Tibial artery (tissue), 4 donors: ENCODE data around the gene IGFBP1.

Source experiments
- DNase-seq, 2 donors: peaks; one replicate each; pipeline ENCODE4 v3.0.0-alpha.2; 2019
- H3K27ac ChIP-seq, 2 donors: fragments of 200-600 bp; sonication (generic) in 1 of 2; 1 replicate in 1 of 2; 2 replicates in 1 of 2; pipeline ENCODE4 v1.5.1; 2018 to 2019; ENCODE audit warnings: mild to moderate bottlenecking in 1 of 2
- H3K27me3 ChIP-seq, 2 donors: fragments of 200-600 bp; sonication (generic) in 1 of 2; one replicate each; pipeline versions ENCODE4 v1.5.1 to v1.6.0; 2016 to 2019
- H3K36me3 ChIP-seq, 3 donors: fragments of 200-600 bp; sonication (generic) in 2 of 3; one replicate each; pipeline ENCODE4 v1.5.1; 2016 to 2019; ENCODE audit warnings: mild to moderate bottlenecking in 2 of 3
- H3K4me1 ChIP-seq, 4 donors: fragments of 200-600 bp; sonication (generic) in 2 of 4; 1 replicate in 3 of 4; 2 replicates in 1 of 4; pipeline ENCODE4 v1.5.1; 2016 to 2019
- H3K4me3 ChIP-seq, 2 donors: fragments of 200-600 bp; sonication (generic) in 1 of 2; 1 replicate in 1 of 2; 2 replicates in 1 of 2; pipeline ENCODE4 v1.5.1; 2018 to 2019; ENCODE audit warnings: mild to moderate bottlenecking in 2 of 2
- H3K9me3 ChIP-seq, 3 donors: fragments of 200-600 bp; sonication (generic) in 1 of 3; one replicate each; pipeline ENCODE4 v1.5.1; 2016 to 2019
- CTCF ChIP-seq, 2 experiments: fragments of 200-600 bp in 1 of 2; fragments of 450-650 bp in 1 of 2; IDR thresholded peaks; one replicate each; pipeline ENCODE4 v1.5.1; 2017 to 2019; ENCODE audit warnings: antibody characterized with exemption in 2 of 2, mild to moderate bottlenecking in 1 of 2, moderate library complexity in 1 of 2
- intact Hi-C: fragments of 100-400 bp; cut with DNase I; formaldehyde crosslinking; loops from one replicate; pipeline ENCODE4 v1.15.0; 2023; ENCODE audit warnings: low total_unique reads

Gene IGFBP1

GRCh38 chr7:45894665-45895062 is 6.4 kb downstream of the IGFBP1 start:
- Histone ChIP-seq H3K36me3 (no peaks in the 10 kb centered on the region), H3K4me3 (no peak overlapping the region), H3K27me3 (peaks cover 0 to 17% of the 10 kb centered on the region in 2 donors), H3K27ac (no peak overlapping the region), H3K9me3 (no peaks in the 10 kb centered on the region), H3K4me1 (no peaks in the 10 kb centered on the region)
- DNase-seq, result no peak
- intact Hi-C loops, result no loop called here
- no peak for TF ChIP-seq CTCF (IDR thresholded peaks at IDR 0.05)

GRCh38 chr7:45897042-45897690 is 8.9 kb downstream of the IGFBP1 start:
- H3K27ac ChIP-seq, result no peak overlapping the region
- H3K9me3 ChIP-seq, result no peaks in the 10 kb centered on the region
- no peaks in the 10 kb centered on the region for H3K36me3 ChIP-seq
- intact Hi-C loops, result no loop called here
- H3K27me3 ChIP-seq, result peaks cover 0 to 8% of the 10 kb centered on the region in 2 donors
- no peak for DNase-seq
- H3K4me1 ChIP-seq, result no peaks in the 10 kb centered on the region
- TF ChIP-seq CTCF (IDR thresholded peaks at IDR 0.05), result no peak
- no peak overlapping the region for H3K4me3 ChIP-seq

GRCh38 chr7:45898222-45898621 is 9.9 kb downstream of the IGFBP1 start:
- H3K27me3 ChIP-seq, result peaks cover 0 to 8% of the 10 kb centered on the region in 2 donors
- peaks cover 0 to 2% (median 0%) of the 10 kb centered on the region in 3 donors for H3K9me3 ChIP-seq
- no peak overlapping the region for H3K27ac ChIP-seq
- intact Hi-C loops, result no loop called here
- H3K4me1 ChIP-seq, result no peaks in the 10 kb centered on the region
- no peaks in the 10 kb centered on the region for H3K36me3 ChIP-seq
- H3K4me3 ChIP-seq, result no peak overlapping the region
- TF ChIP-seq CTCF (IDR thresholded peaks at IDR 0.05), result no peak
- no peak for DNase-seq

- DNase-seq, result no peak
- peaks cover 0 to 9% (median 3%) of the 10 kb centered on the region in 3 donors for H3K9me3 ChIP-seq
- no peak for TF ChIP-seq CTCF (IDR thresholded peaks at IDR 0.05)
- no peak overlapping the region for H3K27ac ChIP-seq
- H3K27me3 ChIP-seq, result no peaks in the 10 kb centered on the region
- H3K4me3 ChIP-seq, result no peak overlapping the region
- no peaks in the 10 kb centered on the region for H3K4me1 ChIP-seq
- H3K36me3 ChIP-seq, result no peaks in the 10 kb centered on the region
- intact Hi-C loops, result no loop called here
Measured at GRCh38 chr7:45901566-45901965, 13.3 kb downstream of the IGFBP1 start.

GRCh38 chr7:45902820-45903219 is 14.5 kb downstream of the IGFBP1 start:
- no peak for DNase-seq

More at GRCh38 chr7:45902820-45903219, 14.5 kb downstream of the IGFBP1 start:
- intact Hi-C loops, result no loop called here
- Histone ChIP-seq H3K27me3 (no peaks in the 10 kb centered on the region), H3K36me3 (no peaks in the 10 kb centered on the region), H3K4me1 (no peaks in the 10 kb centered on the region), H3K27ac (no peak overlapping the region), H3K9me3 (peaks cover 0 to 9% (median 3%) of the 10 kb centered on the region in 3 donors), H3K4me3 (no peak overlapping the region)
- TF ChIP-seq CTCF (IDR thresholded peaks at IDR 0.05), result no peak
